Kidney (tissue), 14 donors: ENCODE results near the gene TMEM132C. TPM values are rescaled to one million over a fixed set of nuclear protein-coding genes. Genes with fewer than 3 reads are reported as not detected.

Source experiments
- DNase-seq, 5 donors: peaks; one replicate each; pipeline ENCODE4 v3.0.0-alpha.2; 2013 to 2020
- FAIRE-seq: peaks from 2 replicates; lab custom pipeline; 2012; peaks lifted over from hg19 to GRCh38; lab: Jason Lieb, UNC
- H3K27ac ChIP-seq, 2 donors: one replicate each; pipeline ENCODE4 v1.7.0; 2013; ENCODE audit warnings: low read depth in 2 of 2, low read length in 2 of 2, inconsistent platforms in 1 of 2
- H3K27me3 ChIP-seq: one replicate; pipeline ENCODE4 v1.7.1; 2013; ENCODE audit warnings: low read length, inconsistent platforms; ENCODE audit not compliant: control insufficient read depth, insufficient read depth
- H3K36me3 ChIP-seq, 3 donors: one replicate each; pipeline versions ENCODE4 v1.7.0 to v1.7.1; 2013; ENCODE audit warnings: low read length in 3 of 3, control low read depth in 1 of 3, inconsistent platforms in 1 of 3; ENCODE audit not compliant: insufficient read depth in 3 of 3, control insufficient read depth in 2 of 3
- H3K4me1 ChIP-seq, 3 donors: one replicate each; pipeline versions ENCODE4 v1.7.0 to v1.7.1; 2013; ENCODE audit warnings: low read length in 3 of 3, inconsistent platforms in 1 of 3, low read depth in 1 of 3; ENCODE audit not compliant: control insufficient read depth in 2 of 3, insufficient read depth in 2 of 3
- H3K4me3 ChIP-seq, 3 donors: one replicate each; pipeline versions ENCODE4 v1.7.0 to v1.8.1; 2013; ENCODE audit warnings: low read length in 3 of 3, control low read depth in 1 of 3, inconsistent platforms in 1 of 3
- H3K9ac ChIP-seq, 3 donors: one replicate each; pipeline versions ENCODE4 v1.7.0 to v1.7.1; 2013; ENCODE audit warnings: low read length in 3 of 3, control low read depth in 1 of 3, inconsistent platforms in 1 of 3
- H3K9me3 ChIP-seq, 3 donors: one replicate each; pipeline versions ENCODE4 v1.7.0 to v1.7.1; 2013; ENCODE audit warnings: low read length in 3 of 3, control low read depth in 1 of 3, inconsistent platforms in 1 of 3; ENCODE audit not compliant: control insufficient read depth in 2 of 3, insufficient read depth in 1 of 3
- intact Hi-C: fragments of 100-400 bp; cut with DNase I; formaldehyde crosslinking; loops from one replicate; pipeline ENCODE4 v1.11.1; 2022
- polyA plus RNA-seq: library from polyadenylated mRNA; stranded (reverse); fragments of 350-450 nt; fragmentation: Illumina TruSeq; extraction: RNeasy Lipid Tissue Mini Kit (QIAGEN cat#74804); gene quantifications from one replicate; pipeline ENCODE4 v1.2.3, GENCODE V29; 2014; ENCODE audit warnings: low read depth, low replicate concordance; ENCODE audit not compliant: insufficient read depth
- total RNA-seq: library from RNA; stranded (reverse); fragmentation: NEBNext Ultra II Directional; extraction: Animal tissue kit (Norgen Biotek cat#: 25700); gene quantifications from one replicate; pipeline ENCODE4 v1.2.1, GENCODE V29; 2021
- TF ChIP-seq, protein P1 (sequence below): IDR thresholded peaks from 3 replicates; pipeline ENCODE4 v1.5.1; 2012; ENCODE audit warnings: mild to moderate bottlenecking, moderate library complexity, borderline replicate concordance; ENCODE audit not compliant: insufficient read depth; ENCODE audit errors: extremely low read depth
- donor health status: control.
- donor health status: control.
- donor health status: control.
- donor health status: control.
- donor health status: control.
- donor health status: DM: yes; HTN: yes; CAD: no.
- donor health status: Normal renal cell carcinoma (clear cell type).

TMEM132C gene
- total and polyA plus RNA-seq, 2 donors from 2014 or later, result 0.28 to 0.75 TPM

DNA sequence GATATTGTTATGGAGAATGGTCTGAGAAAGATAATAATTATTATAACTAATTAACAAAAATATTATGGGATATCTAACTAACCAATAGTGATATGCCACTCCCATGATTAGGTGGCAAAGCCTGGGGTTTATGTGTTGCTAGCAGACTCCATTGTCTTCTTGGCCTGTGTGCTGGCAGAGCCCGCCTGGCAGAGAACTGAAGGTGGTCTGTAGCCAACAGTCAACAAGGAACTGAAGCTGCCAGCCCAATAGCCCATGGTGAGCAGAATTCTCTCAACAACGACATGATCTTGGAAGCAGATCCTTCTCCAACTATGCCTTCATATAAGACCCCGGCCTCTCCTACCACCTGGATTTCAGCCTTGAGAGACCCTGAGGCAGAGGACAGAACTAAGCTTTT is 298.0 kb downstream of the TMEM132C start:
- Histone ChIP-seq H3K4me3 (no peak overlapping the region), H3K36me3 (no peaks in the 10 kb centered on the region), H3K27ac (no peak overlapping the region), H3K27me3 (no peaks in the 10 kb centered on the region), H3K4me1 (no peaks in the 10 kb centered on the region), H3K9ac (no peak overlapping the region), H3K9me3 (peaks cover 0 to 6% (median 0%) of the 10 kb centered on the region in 3 donors)
- TF ChIP-seq, protein P1, sequence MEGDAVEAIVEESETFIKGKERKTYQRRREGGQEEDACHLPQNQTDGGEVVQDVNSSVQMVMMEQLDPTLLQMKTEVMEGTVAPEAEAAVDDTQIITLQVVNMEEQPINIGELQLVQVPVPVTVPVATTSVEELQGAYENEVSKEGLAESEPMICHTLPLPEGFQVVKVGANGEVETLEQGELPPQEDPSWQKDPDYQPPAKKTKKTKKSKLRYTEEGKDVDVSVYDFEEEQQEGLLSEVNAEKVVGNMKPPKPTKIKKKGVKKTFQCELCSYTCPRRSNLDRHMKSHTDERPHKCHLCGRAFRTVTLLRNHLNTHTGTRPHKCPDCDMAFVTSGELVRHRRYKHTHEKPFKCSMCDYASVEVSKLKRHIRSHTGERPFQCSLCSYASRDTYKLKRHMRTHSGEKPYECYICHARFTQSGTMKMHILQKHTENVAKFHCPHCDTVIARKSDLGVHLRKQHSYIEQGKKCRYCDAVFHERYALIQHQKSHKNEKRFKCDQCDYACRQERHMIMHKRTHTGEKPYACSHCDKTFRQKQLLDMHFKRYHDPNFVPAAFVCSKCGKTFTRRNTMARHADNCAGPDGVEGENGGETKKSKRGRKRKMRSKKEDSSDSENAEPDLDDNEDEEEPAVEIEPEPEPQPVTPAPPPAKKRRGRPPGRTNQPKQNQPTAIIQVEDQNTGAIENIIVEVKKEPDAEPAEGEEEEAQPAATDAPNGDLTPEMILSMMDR, result no peak
- intact Hi-C loops, result no loop called here
- FAIRE-seq, result no peak
- DNase-seq, result no peak

DNA sequence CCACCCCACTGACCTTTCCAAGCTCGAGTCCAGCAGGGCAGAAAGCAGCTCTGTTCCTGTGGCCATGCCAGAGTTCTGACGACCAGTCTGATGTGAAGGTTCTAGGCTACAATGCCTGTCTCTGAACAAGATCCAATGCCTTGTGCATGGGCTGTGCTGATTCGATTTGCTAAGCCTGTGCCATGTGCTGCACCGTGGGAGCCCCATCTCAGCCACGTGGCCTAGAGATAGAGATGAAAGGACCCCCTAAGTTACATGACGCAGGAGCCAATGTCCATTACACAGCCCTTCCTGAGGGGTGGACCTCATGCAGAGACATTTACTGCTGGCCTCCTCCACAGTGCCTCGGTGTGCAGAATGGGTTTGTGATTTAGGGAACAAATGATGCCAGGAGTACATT is 300.8 kb downstream of the TMEM132C start:
- H3K36me3 ChIP-seq, result no peaks in the 10 kb centered on the region
- intact Hi-C loops, result no loop called here
- H3K27ac ChIP-seq, result no peak overlapping the region
- FAIRE-seq (no peak), DNase-seq (no peak)
- H3K9ac ChIP-seq, result no peak overlapping the region
- peaks cover 0 to 11% (median 2%) of the 10 kb centered on the region in 3 donors for H3K9me3 ChIP-seq
- H3K4me3 ChIP-seq, result no peak overlapping the region
- H3K4me1 ChIP-seq, result no peaks in the 10 kb centered on the region
- TF ChIP-seq, protein P1, result no peak
- H3K27me3 ChIP-seq, result no peaks in the 10 kb centered on the region

DNA sequence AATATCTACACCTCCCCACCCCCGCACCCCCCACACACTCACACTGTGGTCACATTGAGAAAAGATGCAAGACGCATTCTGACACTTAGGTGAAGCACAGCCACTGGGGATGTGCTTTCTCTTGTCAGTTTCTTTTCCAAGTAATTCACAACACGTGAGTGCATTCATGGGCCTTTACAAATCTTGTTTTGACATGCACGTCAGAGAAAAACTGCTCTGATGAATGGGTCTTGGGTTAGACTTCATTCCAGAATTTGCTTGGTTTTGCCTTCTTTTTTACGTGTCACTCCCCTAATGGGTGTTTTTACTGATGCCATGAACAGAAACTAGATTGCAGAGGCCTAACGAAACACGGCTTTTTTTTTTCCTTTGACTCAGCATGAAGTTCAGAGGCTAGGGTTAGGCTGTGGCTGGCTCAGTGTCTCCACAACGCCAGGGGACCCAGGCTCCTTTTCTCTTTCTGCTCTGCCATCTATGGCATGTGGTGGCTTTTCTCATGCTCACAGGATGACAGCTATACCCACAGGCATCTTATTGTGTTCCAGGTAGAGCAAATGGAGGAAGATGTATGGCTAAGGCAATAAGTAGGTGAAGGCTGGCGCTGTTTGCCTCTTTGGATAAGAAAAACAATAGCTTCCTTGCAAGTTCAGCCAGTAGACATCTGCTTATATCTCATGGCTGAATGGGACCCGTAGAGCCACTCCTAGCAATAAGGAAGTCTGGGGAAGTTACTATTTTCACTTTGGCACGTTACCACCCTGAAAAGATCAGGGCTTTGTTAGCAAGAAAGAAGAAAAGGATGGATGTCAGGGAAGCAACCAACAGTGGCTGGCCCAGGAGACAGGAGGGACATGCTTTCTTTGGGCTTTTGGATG is 303.5 kb downstream of the TMEM132C start:
- Histone ChIP-seq H3K4me3 (no peak overlapping the region), H3K36me3 (no peaks in the 10 kb centered on the region), H3K27ac (no peak overlapping the region), H3K9ac (no peak overlapping the region), H3K27me3 (no peaks in the 10 kb centered on the region), H3K9me3 (peaks cover 0 to 7% (median 2%) of the 10 kb centered on the region in 3 donors), H3K4me1 (no peaks in the 10 kb centered on the region)
- DNase-seq (no peak), FAIRE-seq (no peak)
- TF ChIP-seq, protein P1, result no peak
- intact Hi-C loops, result no loop called here
